Measurements from ENCODE around the gene FMNL2. TPM values are rescaled to one million over a fixed set of nuclear protein-coding genes. Genes with fewer than 3 reads are reported as not detected.

FMNL2 gene
- total RNA-seq, 1 donor from 2014 or later: 108 TPM

GRCh38 chr2:152658221-152658620 is 323.2 kb downstream of the FMNL2 start:
- no peaks in the 10 kb centered on the region for H3K4me1 Mint-ChIP-seq (ENCODE audit: low read depth)
- H3K27ac Mint-ChIP-seq: no peak overlapping the region
- no peak for TF ChIP-seq CTCF (IDR thresholded peaks at IDR 0.05; ENCODE audit: unreplicated experiment)
- no peaks in the 10 kb centered on the region for H3K9me3 Mint-ChIP-seq (ENCODE audit: low read depth)
- H3K36me3 Mint-ChIP-seq (ENCODE audit: insufficient read depth): peaks cover 20% of the 10 kb centered on the region
- DNase-seq (ENCODE audit: low spot score, unreplicated experiment): no peak
- H3K27me3 Mint-ChIP-seq: no peaks in the 10 kb centered on the region
- H3K4me3 Mint-ChIP-seq (ENCODE audit: low read depth): no peak overlapping the region

DNA sequence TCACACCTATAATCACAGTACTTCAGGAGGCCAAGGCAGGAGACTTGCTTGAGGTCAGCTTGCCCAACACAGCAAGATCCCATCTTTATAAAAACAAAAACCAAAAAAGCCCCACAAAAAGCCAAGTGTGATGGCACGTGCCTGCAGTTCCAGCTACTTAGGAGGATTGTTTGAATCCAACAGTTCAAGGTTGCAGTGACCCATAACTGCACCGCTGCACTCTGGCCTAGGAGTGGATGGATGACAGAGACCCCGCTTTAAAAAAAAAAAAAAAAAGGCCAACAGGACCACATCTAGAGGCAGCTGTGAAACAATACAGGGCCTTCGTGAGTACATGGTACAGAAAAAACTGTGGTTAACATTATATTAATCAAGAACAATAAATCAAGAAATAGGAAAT is 326.1 kb downstream of the FMNL2 start:
- Mint-ChIP-seq H3K9me3 (ENCODE audit: low read depth) (no peaks in the 10 kb centered on the region), H3K4me3 (ENCODE audit: low read depth) (no peak overlapping the region), H3K36me3 (ENCODE audit: insufficient read depth) (peaks cover 29% of the 10 kb centered on the region), H3K27ac (no peak overlapping the region), H3K4me1 (ENCODE audit: low read depth) (no peaks in the 10 kb centered on the region), H3K27me3 (no peaks in the 10 kb centered on the region)
- no peak for TF ChIP-seq CTCF (IDR thresholded peaks at IDR 0.05; ENCODE audit: unreplicated experiment)
- no peak for DNase-seq (ENCODE audit: low spot score, unreplicated experiment)

- peaks cover 33% of the 10 kb centered on the region for H3K36me3 Mint-ChIP-seq (ENCODE audit: insufficient read depth)
- TF ChIP-seq CTCF (IDR thresholded peaks at IDR 0.05; ENCODE audit: unreplicated experiment): no peak
- H3K9me3 Mint-ChIP-seq (ENCODE audit: low read depth): no peaks in the 10 kb centered on the region
- no peak overlapping the region for H3K4me3 Mint-ChIP-seq (ENCODE audit: low read depth)
- H3K4me1 Mint-ChIP-seq (ENCODE audit: low read depth): no peaks in the 10 kb centered on the region
- DNase-seq (ENCODE audit: low spot score, unreplicated experiment): no peak
- no peak overlapping the region for H3K27ac Mint-ChIP-seq
- no peaks in the 10 kb centered on the region for H3K27me3 Mint-ChIP-seq
Observed at GRCh38 chr2:152664725-152665124, 329.8 kb downstream of the FMNL2 start.

GRCh38 chr2:152674334-152674733 is 339.4 kb downstream of the FMNL2 start:
- Mint-ChIP-seq H3K27me3 (no peaks in the 10 kb centered on the region), H3K9me3 (ENCODE audit: low read depth) (no peaks in the 10 kb centered on the region), H3K4me1 (ENCODE audit: low read depth) (no peaks in the 10 kb centered on the region), H3K27ac (no peak overlapping the region), H3K4me3 (ENCODE audit: low read depth) (no peak overlapping the region), H3K36me3 (ENCODE audit: insufficient read depth) (peaks cover 20% of the 10 kb centered on the region)
- TF ChIP-seq CTCF (IDR thresholded peaks at IDR 0.05; ENCODE audit: unreplicated experiment): no peak
- no peak for DNase-seq (ENCODE audit: low spot score, unreplicated experiment)

DNA sequence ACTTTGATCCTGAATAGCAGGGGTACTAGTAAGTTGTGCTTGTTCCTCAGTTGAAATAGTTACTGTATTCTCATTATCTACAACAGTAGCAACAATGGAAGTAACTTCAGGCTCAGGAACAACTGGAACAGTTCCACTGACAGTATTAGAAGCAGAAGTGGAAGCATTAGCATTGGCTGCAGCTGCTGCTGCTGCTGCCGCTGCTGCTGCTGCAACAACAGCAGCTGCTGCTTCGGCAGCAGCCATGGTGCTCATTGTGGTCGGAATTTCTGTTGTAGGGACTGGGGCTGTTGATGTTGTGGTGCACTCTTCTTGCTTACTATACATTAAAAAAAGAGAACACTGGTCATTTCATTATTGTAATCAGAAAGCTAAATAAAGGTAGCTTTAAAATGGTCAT is 341.5 kb downstream of the FMNL2 start:
- Mint-ChIP-seq H3K27me3 (no peaks in the 10 kb centered on the region), H3K4me3 (ENCODE audit: low read depth) (no peak overlapping the region), H3K9me3 (ENCODE audit: low read depth) (no peaks in the 10 kb centered on the region), H3K27ac (no peak overlapping the region), H3K4me1 (ENCODE audit: low read depth) (no peaks in the 10 kb centered on the region), H3K36me3 (ENCODE audit: insufficient read depth) (peaks cover 21% of the 10 kb centered on the region)
- TF ChIP-seq CTCF (IDR thresholded peaks at IDR 0.05; ENCODE audit: unreplicated experiment): no peak
- DNase-seq (ENCODE audit: low spot score, unreplicated experiment): no peak
